HG03457 (cell line): ENCODE data around the gene TEX22.
"Not testable (repeated sequence)": the region's sequence is repeated elsewhere in the genome, so short reads cannot be mapped to it uniquely, and the experiment has no call there.

Experiments
- ATAC-seq: cut with Tn5 transposase; IDR thresholded peaks from one replicate; pipeline ENCODE4 v1.9.1; 2021; ENCODE audit warnings: moderate number of reproducible peaks; ENCODE audit not compliant: unreplicated experiment

Gene TEX22

GRCh38 chr14:105398044-105398725 lies at the start of gene TEX22:
Gene TEX22 (plus strand): TSS chr14:105398538. CDS start chr14:105399341, 803 bp downstream.
- ATAC-seq: peak; percentile 63

- no peak for ATAC-seq
Measured at GRCh38 chr14:105348945-105349699, 49.2 kb upstream of the TEX22 start.

GRCh38 chr14:105349992-105350391 lies 48.3 kb upstream of the TEX22 start:
- ATAC-seq: no peak

- ATAC-seq: no peak
Measured at GRCh38 chr14:105350450-105351244, 47.7 kb upstream of the TEX22 start.

GRCh38 chr14:105351410-105351809 lies 46.9 kb upstream of the TEX22 start:
- no peak for ATAC-seq

GRCh38 chr14:105351920-105352851 lies 46.2 kb upstream of the TEX22 start:
- peak; percentile 59 for ATAC-seq

- ATAC-seq: no peak
Measured at GRCh38 chr14:105353136-105353535, 45.2 kb upstream of the TEX22 start.

GRCh38 chr14:105354541-105354940 lies 43.8 kb upstream of the TEX22 start:
- ATAC-seq: no peak

GRCh38 chr14:105355049-105355575 lies 43.2 kb upstream of the TEX22 start:
- no peak for ATAC-seq

GRCh38 chr14:105355850-105356604 lies 42.3 kb upstream of the TEX22 start:
- ATAC-seq: no peak

GRCh38 chr14:105356927-105357326 lies 41.4 kb upstream of the TEX22 start:
- no peak for ATAC-seq

GRCh38 chr14:105357626-105358025 lies 40.7 kb upstream of the TEX22 start:
- ATAC-seq: no peak

GRCh38 chr14:105358140-105358846 lies 40.0 kb upstream of the TEX22 start:
- ATAC-seq: no peak

GRCh38 chr14:105358943-105359342 lies 39.4 kb upstream of the TEX22 start:
- no peak for ATAC-seq

- not testable (repeated sequence) for ATAC-seq
Measured at GRCh38 chr14:105361412-105361811, 36.9 kb upstream of the TEX22 start.

- no peak for ATAC-seq
Measured at GRCh38 chr14:105363847-105364708, 34.3 kb upstream of the TEX22 start.

GRCh38 chr14:105365101-105365500 lies 33.2 kb upstream of the TEX22 start:
- ATAC-seq: no peak

- no peak for ATAC-seq
Measured at GRCh38 chr14:105365681-105366080, 32.7 kb upstream of the TEX22 start.
